HepG2 (cell line): ENCODE measurements around the gene PTGIS. TPM values are rescaled to one million over a fixed set of nuclear protein-coding genes. Genes with fewer than 3 reads are reported as not detected.

ENCODE experiments used
- EEA1 ChIP-seq: sonication (generic); formaldehyde crosslinking; IDR thresholded peaks from 2 replicates; pipeline ENCODE4 v1.5.1; 2020; ENCODE audit warnings: mild to moderate bottlenecking, missing genetic modification reagents, borderline replicate concordance
- MEIS1 ChIP-seq: sonication (generic); formaldehyde crosslinking; IDR thresholded peaks from 2 replicates; pipeline ENCODE4 v1.9.0; 2021; ENCODE audit warnings: mild to moderate bottlenecking, missing genetic modification reagents, moderate library complexity, borderline replicate concordance
- MLXIP ChIP-seq: sonication (generic); formaldehyde crosslinking; IDR thresholded peaks from 2 replicates; pipeline ENCODE4 v1.9.0; 2021; ENCODE audit warnings: missing genetic modification reagents, borderline replicate concordance
- MZF1 ChIP-seq: sonication (generic); formaldehyde crosslinking; IDR thresholded peaks from 2 replicates; pipeline ENCODE4 v1.8.1; 2023; ENCODE audit warnings: mild to moderate bottlenecking, missing genetic modification reagents, borderline replicate concordance
- NFIB ChIP-seq: sonication (generic); formaldehyde crosslinking; IDR thresholded peaks from 2 replicates; pipeline ENCODE4 v1.9.0; 2021; ENCODE audit warnings: missing genetic modification reagents, mild to moderate bottlenecking, borderline replicate concordance
- PCBP2 ChIP-seq: fragments of 200-400 bp; formaldehyde crosslinking; optimal IDR thresholded peaks from 2 replicates; pipeline ENCODE3; 2018; ENCODE audit warnings: low read length, low read depth; ENCODE audit not compliant: poor library complexity, severe bottlenecking
- SALL2 ChIP-seq: sonication (generic); formaldehyde crosslinking; IDR thresholded peaks from 2 replicates; pipeline ENCODE4 v1.8.1; 2023; ENCODE audit warnings: mild to moderate bottlenecking, missing genetic modification reagents, inconsistent platforms
- SKIL ChIP-seq: sonication (generic); formaldehyde crosslinking; IDR thresholded peaks from 2 replicates; pipeline ENCODE4 v1.8.0; 2022; ENCODE audit warnings: missing genetic modification reagents, mild to moderate bottlenecking, moderate library complexity, borderline replicate concordance
- SRF ChIP-seq: IDR thresholded peaks from 2 replicates; pipeline ENCODE4 v1.6.1; 2011; ENCODE audit warnings: mild to moderate bottlenecking, low read depth, low read length, moderate library complexity
- ZBTB38 ChIP-seq: sonication (generic); formaldehyde crosslinking; IDR thresholded peaks from 2 replicates; pipeline ENCODE4 v1.5.1; 2020; ENCODE audit warnings: mild to moderate bottlenecking, missing genetic modification reagents
- ZNF180 ChIP-seq: sonication (generic); formaldehyde crosslinking; IDR thresholded peaks from 2 replicates; pipeline ENCODE4 v1.4.0; 2020; ENCODE audit warnings: low read depth, missing genetic modification reagents, borderline replicate concordance
- ZNF605 ChIP-seq: sonication (generic); formaldehyde crosslinking; IDR thresholded peaks from 2 replicates; pipeline ENCODE4 v1.8.0; 2022; ENCODE audit warnings: mild to moderate bottlenecking, missing genetic modification reagents
- ZNF768 ChIP-seq: sonication (generic); formaldehyde crosslinking; IDR thresholded peaks from 2 replicates; pipeline ENCODE4 v1.4.0; 2020; ENCODE audit warnings: missing genetic modification reagents
- polyA plus RNA-seq, 8 experiments: library from polyadenylated mRNA; depleted of rRNA in 3 of 8; stranded (reverse) in 7 of 8; unstranded in 1 of 8; fragments of >200 nt; fragmentation: Illumina TruSeq in 4 of 8; extraction: Trizol in 4 of 8; gene quantifications; 2 replicates each; pipeline versions ENCODE4 v1.2.1 to v1.2.3, GENCODE V29; 2011 to 2016; ENCODE audit warnings: low read depth in 4 of 8, missing spikeins in 1 of 8, mixed read lengths in 1 of 8; ENCODE audit not compliant: insufficient read depth in 1 of 8
- total RNA-seq, 5 experiments: library from RNA; depleted of rRNA; stranded (reverse); fragments of >200 nt; fragmentation: Illumina TruSeq; extraction: Trizol; gene quantifications; 2 replicates each; pipeline ENCODE4 v1.2.3, GENCODE V29; 2016; ENCODE audit warnings: low read depth in 1 of 5
- TF ChIP-seq, protein P1 (sequence below): sonication (generic); formaldehyde crosslinking; IDR thresholded peaks from 2 replicates; pipeline ENCODE4 v1.4.0; 2020; ENCODE audit warnings: missing genetic modification reagents, mild to moderate bottlenecking, borderline replicate concordance
- TF ChIP-seq, protein P2 (sequence below): sonication (generic); formaldehyde crosslinking; IDR thresholded peaks from 2 replicates; pipeline ENCODE4 v1.8.0; 2022; ENCODE audit warnings: mild to moderate bottlenecking, missing genetic modification reagents
- TF ChIP-seq, protein P3 (sequence below): sonication (generic); formaldehyde crosslinking; IDR thresholded peaks from 2 replicates; pipeline ENCODE4 v1.5.0; 2020; ENCODE audit warnings: mild to moderate bottlenecking, missing genetic modification reagents

PTGIS gene
- total and polyA plus RNA-seq, 2 of the 13 experiments (the other 11 are each of a cell fraction or from before 2014, with no cell fraction given): not detected

- TF ChIP-seq SKIL (CRISPR knock-in tag): no peak
- no peak for TF ChIP-seq ZNF768
- no peak for TF ChIP-seq MZF1 (CRISPR knock-in tag)
- no peak for TF ChIP-seq NFIB (CRISPR knock-in tag)
- TF ChIP-seq, protein P1, sequence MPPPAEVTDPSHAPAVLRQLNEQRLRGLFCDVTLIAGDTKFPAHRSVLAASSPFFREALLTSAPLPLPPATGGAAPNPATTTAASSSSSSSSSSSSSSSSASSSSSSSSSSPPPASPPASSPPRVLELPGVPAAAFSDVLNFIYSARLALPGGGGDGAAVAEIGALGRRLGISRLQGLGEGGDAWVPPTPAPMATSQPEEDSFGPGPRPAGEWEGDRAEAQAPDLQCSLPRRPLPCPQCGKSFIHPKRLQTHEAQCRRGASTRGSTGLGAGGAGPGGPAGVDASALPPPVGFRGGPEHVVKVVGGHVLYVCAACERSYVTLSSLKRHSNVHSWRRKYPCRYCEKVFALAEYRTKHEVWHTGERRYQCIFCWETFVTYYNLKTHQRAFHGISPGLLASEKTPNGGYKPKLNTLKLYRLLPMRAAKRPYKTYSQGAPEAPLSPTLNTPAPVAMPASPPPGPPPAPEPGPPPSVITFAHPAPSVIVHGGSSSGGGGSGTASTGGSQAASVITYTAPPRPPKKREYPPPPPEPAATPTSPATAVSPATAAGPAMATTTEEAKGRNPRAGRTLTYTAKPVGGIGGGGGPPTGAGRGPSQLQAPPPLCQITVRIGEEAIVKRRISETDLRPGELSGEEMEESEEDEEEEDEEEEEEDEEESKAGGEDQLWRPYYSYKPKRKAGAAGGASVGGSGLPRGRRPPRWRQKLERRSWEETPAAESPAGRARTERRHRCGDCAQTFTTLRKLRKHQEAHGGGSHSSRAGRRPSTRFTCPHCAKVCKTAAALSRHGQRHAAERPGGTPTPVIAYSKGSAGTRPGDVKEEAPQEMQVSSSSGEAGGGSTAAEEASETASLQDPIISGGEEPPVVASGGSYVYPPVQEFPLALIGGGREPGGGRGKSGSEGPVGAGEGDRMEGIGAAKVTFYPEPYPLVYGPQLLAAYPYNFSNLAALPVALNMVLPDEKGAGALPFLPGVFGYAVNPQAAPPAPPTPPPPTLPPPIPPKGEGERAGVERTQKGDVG: no peak
- no peak for TF ChIP-seq PCBP2
- 0 out of 2 replicates have a peak, but pooled peaks have one; percentile 60 for TF ChIP-seq MEIS1 (CRISPR knock-in tag)
- no peak for TF ChIP-seq MLXIP (CRISPR knock-in tag)
- TF ChIP-seq ZNF180 (CRISPR knock-in tag): no peak
- 0 out of 2 replicates have a peak, but pooled peaks have one; percentile 54 for TF ChIP-seq ZNF605 (CRISPR knock-in tag)
- no peak for TF ChIP-seq EEA1
- no peak for TF ChIP-seq SALL2 (CRISPR knock-in tag)
- TF ChIP-seq, protein P2, sequence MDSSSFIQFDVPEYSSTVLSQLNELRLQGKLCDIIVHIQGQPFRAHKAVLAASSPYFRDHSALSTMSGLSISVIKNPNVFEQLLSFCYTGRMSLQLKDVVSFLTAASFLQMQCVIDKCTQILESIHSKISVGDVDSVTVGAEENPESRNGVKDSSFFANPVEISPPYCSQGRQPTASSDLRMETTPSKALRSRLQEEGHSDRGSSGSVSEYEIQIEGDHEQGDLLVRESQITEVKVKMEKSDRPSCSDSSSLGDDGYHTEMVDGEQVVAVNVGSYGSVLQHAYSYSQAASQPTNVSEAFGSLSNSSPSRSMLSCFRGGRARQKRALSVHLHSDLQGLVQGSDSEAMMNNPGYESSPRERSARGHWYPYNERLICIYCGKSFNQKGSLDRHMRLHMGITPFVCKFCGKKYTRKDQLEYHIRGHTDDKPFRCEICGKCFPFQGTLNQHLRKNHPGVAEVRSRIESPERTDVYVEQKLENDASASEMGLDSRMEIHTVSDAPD (CRISPR knock-in tag): no peak
- TF ChIP-seq, protein P3, sequence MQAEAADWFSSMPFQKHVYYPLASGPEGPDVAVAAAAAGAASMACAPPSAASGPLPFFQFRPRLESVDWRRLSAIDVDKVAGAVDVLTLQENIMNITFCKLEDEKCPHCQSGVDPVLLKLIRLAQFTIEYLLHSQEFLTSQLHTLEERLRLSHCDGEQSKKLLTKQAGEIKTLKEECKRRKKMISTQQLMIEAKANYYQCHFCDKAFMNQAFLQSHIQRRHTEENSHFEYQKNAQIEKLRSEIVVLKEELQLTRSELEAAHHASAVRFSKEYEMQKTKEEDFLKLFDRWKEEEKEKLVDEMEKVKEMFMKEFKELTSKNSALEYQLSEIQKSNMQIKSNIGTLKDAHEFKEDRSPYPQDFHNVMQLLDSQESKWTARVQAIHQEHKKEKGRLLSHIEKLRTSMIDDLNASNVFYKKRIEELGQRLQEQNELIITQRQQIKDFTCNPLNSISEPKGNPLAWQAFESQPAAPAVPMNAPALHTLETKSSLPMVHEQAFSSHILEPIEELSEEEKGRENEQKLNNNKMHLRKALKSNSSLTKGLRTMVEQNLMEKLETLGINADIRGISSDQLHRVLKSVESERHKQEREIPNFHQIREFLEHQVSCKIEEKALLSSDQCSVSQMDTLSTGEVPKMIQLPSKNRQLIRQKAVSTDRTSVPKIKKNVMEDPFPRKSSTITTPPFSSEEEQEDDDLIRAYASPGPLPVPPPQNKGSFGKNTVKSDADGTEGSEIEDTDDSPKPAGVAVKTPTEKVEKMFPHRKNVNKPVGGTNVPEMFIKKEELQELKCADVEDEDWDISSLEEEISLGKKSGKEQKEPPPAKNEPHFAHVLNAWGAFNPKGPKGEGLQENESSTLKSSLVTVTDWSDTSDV (CRISPR knock-in tag): no peak
- TF ChIP-seq SRF: no peak
- TF ChIP-seq ZBTB38: 0 out of 2 replicates have a peak, but pooled peaks have one; percentile 33
These were observed 27.4 kb upstream of the PTGIS start (continued) for GRCh38 chr20:49595346-49595745.
